B cell (primary cell): ENCODE results near the gene MCRS1. TPM values are rescaled to one million over a fixed set of nuclear protein-coding genes. Genes with fewer than 3 reads are reported as not detected.

Source experiments
- ATAC-seq: fragments of 200-7000 bp; cut with Tn5 transposase; one replicate; pipeline ENCODE4 v1.10.0; 2021; ENCODE audit warnings: low read depth, mild to moderate bottlenecking, moderate number of reproducible peaks, moderate library complexity
- CTCF ChIA-PET: fragments of 350-600 bp; sonication (Branson Sonifier 250); formaldehyde crosslinking; loops from one replicate; lab custom pipeline; 2021; ENCODE audit warnings: antibody characterized with exemption, inconsistent platforms; lab: Charles Lee
- POLR2A ChIA-PET: fragments of 350-600 bp; sonication (Branson Sonifier 250); formaldehyde crosslinking; loops from one replicate; lab custom pipeline; 2021; ENCODE audit warnings: antibody characterized with exemption; lab: Charles Lee
- DNase-seq: peaks from one replicate; pipeline ENCODE4 v3.0.0; 2013
- H2AFZ ChIP-seq: 2 replicates; pipeline ENCODE4 v1.6.1; 2012; ENCODE audit warnings: mild to moderate bottlenecking, low read depth, low read length; ENCODE audit not compliant: insufficient read depth, poor library complexity, severe bottlenecking
- H3K27ac ChIP-seq, 2 donors: 1 replicate in 1 of 2; 2 replicates in 1 of 2; pipeline ENCODE4 v1.5.1; 2012 to 2013; ENCODE audit warnings: low read length in 2 of 2, mild to moderate bottlenecking in 2 of 2, moderate library complexity in 1 of 2
- H3K27me3 ChIP-seq, 4 experiments: fragments of 200-600 bp in 1 of 4; sonication (generic) in 1 of 4; replicated peaks in 1 of 4; 1 replicate in 2 of 4; 2 replicates in 2 of 4; pipeline versions ENCODE4 v1.6.1 to v1.7.0; 2013 to 2016; ENCODE audit warnings: low read length in 3 of 4, mild to moderate bottlenecking in 2 of 4, mixed read lengths in 1 of 4, moderate library complexity in 1 of 4; ENCODE audit not compliant: insufficient read depth in 4 of 4, control insufficient read depth in 3 of 4; ENCODE audit errors: control extremely low read depth in 1 of 4
- H3K36me3 ChIP-seq, 2 experiments: replicated peaks in 1 of 2; 1 replicate in 1 of 2; 2 replicates in 1 of 2; pipeline versions ENCODE4 v1.6.1 to v1.7.1; 2013; ENCODE audit warnings: low read length in 1 of 2; ENCODE audit not compliant: insufficient read depth in 2 of 2, control insufficient read depth in 1 of 2; ENCODE audit errors: control extremely low read depth in 1 of 2, extremely low read depth in 1 of 2
- H3K4me1 ChIP-seq, 2 donors: fragments of 200-600 bp in 1 of 2; sonication (generic) in 1 of 2; 1 replicate in 1 of 2; 2 replicates in 1 of 2; pipeline versions ENCODE4 v1.5.1 to v1.6.1; 2013 to 2017; ENCODE audit warnings: low read length in 2 of 2; ENCODE audit not compliant: control insufficient read depth in 2 of 2, insufficient read depth in 2 of 2
- H3K4me2 ChIP-seq: replicated peaks from 2 replicates; pipeline ENCODE3; 2012; ENCODE audit warnings: mild to moderate bottlenecking, low read depth, low read length; ENCODE audit not compliant: poor library complexity, severe bottlenecking
- H3K4me3 ChIP-seq, 5 experiments: fragments of 200-600 bp in 1 of 5; sonication (generic) in 1 of 5; 1 replicate in 3 of 5; 2 replicates in 2 of 5; pipeline versions ENCODE4 v1.5.1 to v1.7.0; 2011 to 2016; ENCODE audit warnings: low read length in 4 of 5, mild to moderate bottlenecking in 4 of 5, low read depth in 2 of 5, control low read depth in 1 of 5, moderate library complexity in 1 of 5; ENCODE audit not compliant: insufficient read depth in 1 of 5; ENCODE audit errors: control extremely low read depth in 1 of 5, extremely low read depth in 1 of 5
- H3K79me2 ChIP-seq: fragments of 200-600 bp; sonication (generic); one replicate; pipeline ENCODE4 v1.6.0; 2016; ENCODE audit warnings: low read length; ENCODE audit not compliant: control insufficient read depth, insufficient read depth
- H3K9ac ChIP-seq: fragments of 200-600 bp; sonication (generic); 2 replicates; pipeline ENCODE4 v1.6.1; 2017; ENCODE audit warnings: mild to moderate bottlenecking, low read length, moderate library complexity
- H3K9me3 ChIP-seq, 3 donors: one replicate each; pipeline versions ENCODE4 v1.6.1 to v1.7.1; 2013; ENCODE audit warnings: low read length in 2 of 3; ENCODE audit not compliant: control insufficient read depth in 2 of 3, insufficient read depth in 1 of 3; ENCODE audit errors: control extremely low read depth in 1 of 3
- H4K20me1 ChIP-seq: 2 replicates; pipeline ENCODE4 v1.6.0; 2012; ENCODE audit warnings: mild to moderate bottlenecking, low read length; ENCODE audit not compliant: insufficient read depth, control insufficient read depth, poor library complexity, severe bottlenecking
- H3K27ac Mint-ChIP-seq: one replicate; pipeline ENCODE4 v1.8.0; 2021; ENCODE audit warnings: mixed read lengths
- H3K27me3 Mint-ChIP-seq: one replicate; pipeline ENCODE4 v1.8.0; 2021; ENCODE audit warnings: mixed read lengths
- H3K4me1 Mint-ChIP-seq: one replicate; pipeline ENCODE4 v1.8.0; 2021; ENCODE audit warnings: mixed read lengths
- H3K4me3 Mint-ChIP-seq: one replicate; pipeline ENCODE4 v1.8.0; 2021; ENCODE audit warnings: mixed read lengths
- H3K9me3 Mint-ChIP-seq: one replicate; pipeline ENCODE4 v1.8.0; 2022; ENCODE audit warnings: mixed read lengths; ENCODE audit not compliant: insufficient read depth
- CTCF ChIP-seq: fragments of 200-600 bp; IDR thresholded peaks from one replicate; pipeline ENCODE4 v1.8.0; 2022; ENCODE audit warnings: antibody characterized with exemption, mild to moderate bottlenecking
- EZH2 ChIP-seq: IDR thresholded peaks from 2 replicates; pipeline ENCODE4 v1.6.1; 2012; ENCODE audit warnings: borderline replicate concordance, low read depth, mild to moderate bottlenecking, moderate library complexity, low read length; ENCODE audit not compliant: insufficient read depth, poor library complexity, severe bottlenecking
- WGBS: methylation state at CpG from one replicate; pipeline ENCODE4 v1.1.5; 2013; ENCODE audit warnings: missing lambda C conversion rate; ENCODE audit not compliant: insufficient coverage; 5-methylcytosine and 5-hydroxymethylcytosine counted together
- intact Hi-C: fragments of 100-400 bp; cut with micrococcal nuclease; formaldehyde crosslinking; loops from one replicate; pipeline ENCODE4 v1.10.0; 2022
- polyA plus RNA-seq: library from polyadenylated mRNA; depleted of rRNA; stranded (reverse); fragments of >200 nt; gene quantifications from 2 replicates; pipeline ENCODE4 v1.2.3, GENCODE V29; 2012
- total RNA-seq, 2 donors: library from RNA; stranded (reverse); fragments of 120-200 nt in 1 of 2; gene quantifications; 1 replicate in 1 of 2; 2 replicates in 1 of 2; pipeline versions ENCODE4 v1.2.3 to v1.2.4, GENCODE V29; 2013 to 2022

Gene MCRS1
- total and polyA plus RNA-seq, 2 donors (not counting 1 experiment from before 2014, with no cell fraction given) = 81.1 to 107 TPM

- Histone ChIP-seq H4K20me1 (no peaks in the 10 kb centered on the region), H3K79me2 (no peaks in the 10 kb centered on the region), H2AFZ (no peak overlapping the region), H3K4me3 (no peak overlapping the region), H3K36me3 (no peaks in the 10 kb centered on the region), H3K9me3 (no peaks in the 10 kb centered on the region), H3K27me3 (no peaks in the 10 kb centered on the region), H3K9ac (no peak overlapping the region), H3K4me2 (no peak overlapping the region), H3K27ac (no peak overlapping the region), H3K4me1 (no peaks in the 10 kb centered on the region)
- intact Hi-C loops = no loop called here
- Mint-ChIP-seq H3K4me1 (peaks cover 3% of the 10 kb centered on the region), H3K27ac (no peak overlapping the region), H3K9me3 (no peaks in the 10 kb centered on the region), H3K27me3 (no peaks in the 10 kb centered on the region), H3K4me3 (no peak overlapping the region)
- ATAC-seq (no peak), DNase-seq (no peak)
- POLR2A ChIA-PET = no interaction called here
- TF ChIP-seq CTCF (no peak), EZH2 (no peak)
- 100% methylated on average over 8 of the region's 8 CpGs for WGBS
- CTCF ChIA-PET = no interaction called here
Observed at GRCh38 chr12:49599961-49600360, 32.0 kb upstream of the MCRS1 start.

GRCh38 chr12:49598527-49598926 lies 30.6 kb upstream of the MCRS1 start:
- Histone ChIP-seq H3K27ac (no peak overlapping the region), H3K4me2 (no peak overlapping the region), H3K9me3 (no peaks in the 10 kb centered on the region), H4K20me1 (no peaks in the 10 kb centered on the region), H2AFZ (no peak overlapping the region), H3K79me2 (no peaks in the 10 kb centered on the region), H3K27me3 (no peaks in the 10 kb centered on the region), H3K4me1 (no peaks in the 10 kb centered on the region), H3K36me3 (no peaks in the 10 kb centered on the region), H3K9ac (no peak overlapping the region), H3K4me3 (no peak overlapping the region)
- intact Hi-C loops = no loop called here
- DNase-seq (no peak), ATAC-seq (no peak)
- Mint-ChIP-seq H3K27ac (no peak overlapping the region), H3K4me1 (peaks cover 3% of the 10 kb centered on the region), H3K27me3 (no peaks in the 10 kb centered on the region), H3K9me3 (no peaks in the 10 kb centered on the region), H3K4me3 (no peak overlapping the region)
- TF ChIP-seq CTCF = no peak
- CTCF ChIA-PET = no interaction called here
- WGBS = 94% methylated on average over 10 of the region's 10 CpGs
- POLR2A ChIA-PET = no interaction called here
